ENCODE data around the gene SLC35A2. TPM values are rescaled to one million over a fixed set of nuclear protein-coding genes. Genes with fewer than 3 reads are reported as not detected.

Gene SLC35A2
- total RNA-seq, 1 experiment from 2014 or later = 18.0 TPM

DNA sequence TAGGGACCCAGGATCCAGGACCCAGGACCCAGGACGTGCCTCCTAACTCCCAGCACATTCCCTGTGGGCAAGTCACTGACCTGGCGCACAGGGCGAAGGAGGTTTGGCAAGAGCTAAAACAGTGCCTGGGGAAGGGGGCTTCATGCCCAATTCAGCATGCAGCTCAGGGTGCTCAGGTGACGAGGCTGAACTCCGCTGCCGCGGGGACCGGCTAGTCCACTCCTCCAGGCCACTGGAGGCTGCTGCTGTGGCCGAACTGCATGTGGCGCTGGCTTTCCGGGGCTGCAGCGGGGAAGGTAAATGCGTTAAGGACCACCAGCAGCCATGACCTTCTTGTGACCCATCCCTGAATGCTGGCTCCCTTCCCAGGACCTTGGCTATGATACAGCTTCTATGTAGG lies 12.3 kb upstream of the SLC35A2 start:
- Mint-ChIP-seq H3K9me3 (no peaks in the 10 kb centered on the region), H3K36me3 (peaks cover 25% of the 10 kb centered on the region), H3K4me3 (no peak overlapping the region), H3K27ac (peak overlapping the region; percentile 90), H3K27me3 (ENCODE audit: low read depth) (no peaks in the 10 kb centered on the region), H3K4me1 (peaks cover 62% of the 10 kb centered on the region)
- CTCF ChIA-PET = interaction anchor here (1.4 kb wide), 1 partner anchor 14 kb away, joined by 4 read pairs; no protein-coding TSS in a partner anchor
- ATAC-seq (no peak), DNase-seq (ENCODE audit: low spot score) (no peak)
- TF ChIP-seq SMAD3 (CRISPR knock-in tag; IDR thresholded peaks at IDR 0.05; ENCODE audit: borderline replicate concordance) (no peak), FOXK1 (CRISPR knock-in tag; IDR thresholded peaks at IDR 0.05) (no peak), ZNF263 (CRISPR knock-in tag; IDR thresholded peaks at IDR 0.05; ENCODE audit: low read depth) (no peak)
- POLR2A ChIA-PET = no interaction called here

DNA sequence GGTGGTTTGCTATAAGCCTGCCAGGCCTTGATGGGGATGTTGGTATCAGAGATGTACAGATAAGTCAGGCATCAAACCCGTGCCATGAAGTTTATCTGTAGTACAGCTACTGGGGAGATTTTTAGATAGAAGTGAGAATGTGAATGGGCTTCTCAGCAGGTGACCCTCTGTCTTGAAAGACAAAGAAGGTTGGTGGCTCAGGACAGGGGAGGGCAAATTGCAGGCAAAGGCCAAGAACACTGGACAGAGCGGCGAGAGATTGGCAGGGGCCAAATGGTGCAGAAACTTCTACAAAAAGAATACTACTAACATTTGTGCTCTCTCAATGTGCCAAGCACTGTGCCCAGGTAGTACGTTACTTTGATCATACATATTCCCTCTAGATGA lies 9.3 kb upstream of the SLC35A2 start:
- TF ChIP-seq, protein P1, sequence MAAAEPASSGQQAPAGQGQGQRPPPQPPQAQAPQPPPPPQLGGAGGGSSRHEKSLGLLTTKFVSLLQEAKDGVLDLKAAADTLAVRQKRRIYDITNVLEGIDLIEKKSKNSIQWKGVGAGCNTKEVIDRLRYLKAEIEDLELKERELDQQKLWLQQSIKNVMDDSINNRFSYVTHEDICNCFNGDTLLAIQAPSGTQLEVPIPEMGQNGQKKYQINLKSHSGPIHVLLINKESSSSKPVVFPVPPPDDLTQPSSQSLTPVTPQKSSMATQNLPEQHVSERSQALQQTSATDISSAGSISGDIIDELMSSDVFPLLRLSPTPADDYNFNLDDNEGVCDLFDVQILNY (CRISPR knock-in tag; IDR thresholded peaks at IDR 0.05) = no peak
- TF ChIP-seq ZNF121 (CRISPR knock-in tag; IDR thresholded peaks at IDR 0.05) = no peak
- TF ChIP-seq, protein P2, sequence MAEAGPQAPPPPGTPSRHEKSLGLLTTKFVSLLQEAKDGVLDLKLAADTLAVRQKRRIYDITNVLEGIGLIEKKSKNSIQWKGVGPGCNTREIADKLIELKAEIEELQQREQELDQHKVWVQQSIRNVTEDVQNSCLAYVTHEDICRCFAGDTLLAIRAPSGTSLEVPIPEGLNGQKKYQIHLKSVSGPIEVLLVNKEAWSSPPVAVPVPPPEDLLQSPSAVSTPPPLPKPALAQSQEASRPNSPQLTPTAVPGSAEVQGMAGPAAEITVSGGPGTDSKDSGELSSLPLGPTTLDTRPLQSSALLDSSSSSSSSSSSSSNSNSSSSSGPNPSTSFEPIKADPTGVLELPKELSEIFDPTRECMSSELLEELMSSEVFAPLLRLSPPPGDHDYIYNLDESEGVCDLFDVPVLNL (CRISPR knock-in tag; IDR thresholded peaks at IDR 0.05; ENCODE audit: borderline replicate concordance, low read depth) = no peak
- TF ChIP-seq JUN (CRISPR knock-in tag; IDR thresholded peaks at IDR 0.05) = no peak
- TF ChIP-seq, protein P3, sequence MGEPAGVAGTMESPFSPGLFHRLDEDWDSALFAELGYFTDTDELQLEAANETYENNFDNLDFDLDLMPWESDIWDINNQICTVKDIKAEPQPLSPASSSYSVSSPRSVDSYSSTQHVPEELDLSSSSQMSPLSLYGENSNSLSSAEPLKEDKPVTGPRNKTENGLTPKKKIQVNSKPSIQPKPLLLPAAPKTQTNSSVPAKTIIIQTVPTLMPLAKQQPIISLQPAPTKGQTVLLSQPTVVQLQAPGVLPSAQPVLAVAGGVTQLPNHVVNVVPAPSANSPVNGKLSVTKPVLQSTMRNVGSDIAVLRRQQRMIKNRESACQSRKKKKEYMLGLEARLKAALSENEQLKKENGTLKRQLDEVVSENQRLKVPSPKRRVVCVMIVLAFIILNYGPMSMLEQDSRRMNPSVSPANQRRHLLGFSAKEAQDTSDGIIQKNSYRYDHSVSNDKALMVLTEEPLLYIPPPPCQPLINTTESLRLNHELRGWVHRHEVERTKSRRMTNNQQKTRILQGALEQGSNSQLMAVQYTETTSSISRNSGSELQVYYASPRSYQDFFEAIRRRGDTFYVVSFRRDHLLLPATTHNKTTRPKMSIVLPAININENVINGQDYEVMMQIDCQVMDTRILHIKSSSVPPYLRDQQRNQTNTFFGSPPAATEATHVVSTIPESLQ (CRISPR knock-in tag; IDR thresholded peaks at IDR 0.05) = no peak
- TF ChIP-seq, protein P4, sequence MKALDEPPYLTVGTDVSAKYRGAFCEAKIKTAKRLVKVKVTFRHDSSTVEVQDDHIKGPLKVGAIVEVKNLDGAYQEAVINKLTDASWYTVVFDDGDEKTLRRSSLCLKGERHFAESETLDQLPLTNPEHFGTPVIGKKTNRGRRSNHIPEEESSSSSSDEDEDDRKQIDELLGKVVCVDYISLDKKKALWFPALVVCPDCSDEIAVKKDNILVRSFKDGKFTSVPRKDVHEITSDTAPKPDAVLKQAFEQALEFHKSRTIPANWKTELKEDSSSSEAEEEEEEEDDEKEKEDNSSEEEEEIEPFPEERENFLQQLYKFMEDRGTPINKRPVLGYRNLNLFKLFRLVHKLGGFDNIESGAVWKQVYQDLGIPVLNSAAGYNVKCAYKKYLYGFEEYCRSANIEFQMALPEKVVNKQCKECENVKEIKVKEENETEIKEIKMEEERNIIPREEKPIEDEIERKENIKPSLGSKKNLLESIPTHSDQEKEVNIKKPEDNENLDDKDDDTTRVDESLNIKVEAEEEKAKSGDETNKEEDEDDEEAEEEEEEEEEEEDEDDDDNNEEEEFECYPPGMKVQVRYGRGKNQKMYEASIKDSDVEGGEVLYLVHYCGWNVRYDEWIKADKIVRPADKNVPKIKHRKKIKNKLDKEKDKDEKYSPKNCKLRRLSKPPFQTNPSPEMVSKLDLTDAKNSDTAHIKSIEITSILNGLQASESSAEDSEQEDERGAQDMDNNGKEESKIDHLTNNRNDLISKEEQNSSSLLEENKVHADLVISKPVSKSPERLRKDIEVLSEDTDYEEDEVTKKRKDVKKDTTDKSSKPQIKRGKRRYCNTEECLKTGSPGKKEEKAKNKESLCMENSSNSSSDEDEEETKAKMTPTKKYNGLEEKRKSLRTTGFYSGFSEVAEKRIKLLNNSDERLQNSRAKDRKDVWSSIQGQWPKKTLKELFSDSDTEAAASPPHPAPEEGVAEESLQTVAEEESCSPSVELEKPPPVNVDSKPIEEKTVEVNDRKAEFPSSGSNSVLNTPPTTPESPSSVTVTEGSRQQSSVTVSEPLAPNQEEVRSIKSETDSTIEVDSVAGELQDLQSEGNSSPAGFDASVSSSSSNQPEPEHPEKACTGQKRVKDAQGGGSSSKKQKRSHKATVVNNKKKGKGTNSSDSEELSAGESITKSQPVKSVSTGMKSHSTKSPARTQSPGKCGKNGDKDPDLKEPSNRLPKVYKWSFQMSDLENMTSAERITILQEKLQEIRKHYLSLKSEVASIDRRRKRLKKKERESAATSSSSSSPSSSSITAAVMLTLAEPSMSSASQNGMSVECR (CRISPR knock-in tag; IDR thresholded peaks at IDR 0.05; ENCODE audit: borderline replicate concordance) = no peak
- no peak for TF ChIP-seq GRHL2 (CRISPR knock-in tag; IDR thresholded peaks at IDR 0.05; ENCODE audit: insufficient replicate concordance, severe bottlenecking)
- TF ChIP-seq JAZF1 (CRISPR knock-in tag; IDR thresholded peaks at IDR 0.05) = no peak
- TF ChIP-seq RELA (CRISPR knock-in tag; IDR thresholded peaks at IDR 0.05; ENCODE audit: borderline replicate concordance) = no peak
- TF ChIP-seq, protein P5, sequence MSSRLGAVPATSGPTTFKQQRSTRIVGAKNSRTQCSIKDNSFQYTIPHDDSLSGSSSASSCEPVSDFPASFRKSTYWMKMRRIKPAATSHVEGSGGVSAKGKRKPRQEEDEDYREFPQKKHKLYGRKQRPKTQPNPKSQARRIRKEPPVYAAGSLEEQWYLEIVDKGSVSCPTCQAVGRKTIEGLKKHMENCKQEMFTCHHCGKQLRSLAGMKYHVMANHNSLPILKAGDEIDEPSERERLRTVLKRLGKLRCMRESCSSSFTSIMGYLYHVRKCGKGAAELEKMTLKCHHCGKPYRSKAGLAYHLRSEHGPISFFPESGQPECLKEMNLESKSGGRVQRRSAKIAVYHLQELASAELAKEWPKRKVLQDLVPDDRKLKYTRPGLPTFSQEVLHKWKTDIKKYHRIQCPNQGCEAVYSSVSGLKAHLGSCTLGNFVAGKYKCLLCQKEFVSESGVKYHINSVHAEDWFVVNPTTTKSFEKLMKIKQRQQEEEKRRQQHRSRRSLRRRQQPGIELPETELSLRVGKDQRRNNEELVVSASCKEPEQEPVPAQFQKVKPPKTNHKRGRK (CRISPR knock-in tag; IDR thresholded peaks at IDR 0.05; ENCODE audit: borderline replicate concordance) = no peak
- no peak for TF ChIP-seq HMGA2 (CRISPR knock-in tag; IDR thresholded peaks at IDR 0.05)
- no peak for TF ChIP-seq ZBTB21 (CRISPR knock-in tag; IDR thresholded peaks at IDR 0.05; ENCODE audit: borderline replicate concordance)
- TF ChIP-seq, protein P6, sequence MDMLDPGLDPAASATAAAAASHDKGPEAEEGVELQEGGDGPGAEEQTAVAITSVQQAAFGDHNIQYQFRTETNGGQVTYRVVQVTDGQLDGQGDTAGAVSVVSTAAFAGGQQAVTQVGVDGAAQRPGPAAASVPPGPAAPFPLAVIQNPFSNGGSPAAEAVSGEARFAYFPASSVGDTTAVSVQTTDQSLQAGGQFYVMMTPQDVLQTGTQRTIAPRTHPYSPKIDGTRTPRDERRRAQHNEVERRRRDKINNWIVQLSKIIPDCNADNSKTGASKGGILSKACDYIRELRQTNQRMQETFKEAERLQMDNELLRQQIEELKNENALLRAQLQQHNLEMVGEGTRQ (CRISPR knock-in tag; IDR thresholded peaks at IDR 0.05) = no peak
- no peak for TF ChIP-seq CREM (CRISPR knock-in tag; IDR thresholded peaks at IDR 0.05)
- TF ChIP-seq NFATC4 (CRISPR knock-in tag; IDR thresholded peaks at IDR 0.05) = no peak
- TF ChIP-seq TEAD1 (CRISPR knock-in tag; IDR thresholded peaks at IDR 0.05) = no peak
- no peak for TF ChIP-seq SP1 (CRISPR knock-in tag; conservative IDR thresholded peaks at IDR 0.05)
- TF ChIP-seq ZNF138 (CRISPR knock-in tag; conservative IDR thresholded peaks at IDR 0.05) = no peak
- ChIA-PET CTCF (interaction anchor here (1.8 kb wide), 1 partner anchor 17 kb away, joined by 8 read pairs; no protein-coding TSS in a partner anchor), POLR2A (interaction anchor here (0.6 kb wide), 1 partner anchor 23 kb away, joined by 3 read pairs; the partner anchor contains the start of genes PQBP1 and TIMM17B)
- DNase-seq (ENCODE audit: low spot score) (no peak), ATAC-seq (no peak)
- peak overlapping the region; percentile 93 for H3K4me3 Mint-ChIP-seq
- H3K4me1 Mint-ChIP-seq = peaks cover 43% of the 10 kb centered on the region
- peaks cover 48% of the 10 kb centered on the region for H3K36me3 Mint-ChIP-seq
- H3K27me3 Mint-ChIP-seq (ENCODE audit: low read depth) = no peaks in the 10 kb centered on the region
- peak overlapping the region; percentile 93 for H3K27ac Mint-ChIP-seq
- H3K9me3 Mint-ChIP-seq = no peaks in the 10 kb centered on the region
